ENCODE measurements around the gene CWF19L2.
"Not testable (repeated sequence)": the region's sequence is repeated elsewhere in the genome, so short reads cannot be mapped to it uniquely, and the experiment has no call there.

The CWF19L2 gene

DNA sequence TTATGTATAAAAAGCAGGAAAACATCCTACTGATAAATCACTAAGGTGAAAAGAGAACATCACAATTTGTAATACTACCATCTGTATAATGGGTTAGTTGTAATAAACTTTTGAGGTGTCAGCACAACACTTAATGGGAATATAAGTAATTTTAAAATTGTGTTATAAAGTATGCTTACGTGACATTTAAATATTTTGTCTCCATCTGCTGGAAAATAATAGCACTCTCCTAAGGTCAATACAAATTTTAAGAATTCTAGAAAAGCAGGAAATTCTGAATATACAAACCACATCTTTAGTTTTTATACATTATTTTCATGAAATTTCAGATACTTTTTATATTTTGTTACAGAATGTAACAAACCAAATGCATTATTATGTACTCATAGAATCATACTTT lies 19.5 kb downstream of the CWF19L2 start:
- DNase-seq (ENCODE audit: low read depth in 3 of 3) = no peak

DNA sequence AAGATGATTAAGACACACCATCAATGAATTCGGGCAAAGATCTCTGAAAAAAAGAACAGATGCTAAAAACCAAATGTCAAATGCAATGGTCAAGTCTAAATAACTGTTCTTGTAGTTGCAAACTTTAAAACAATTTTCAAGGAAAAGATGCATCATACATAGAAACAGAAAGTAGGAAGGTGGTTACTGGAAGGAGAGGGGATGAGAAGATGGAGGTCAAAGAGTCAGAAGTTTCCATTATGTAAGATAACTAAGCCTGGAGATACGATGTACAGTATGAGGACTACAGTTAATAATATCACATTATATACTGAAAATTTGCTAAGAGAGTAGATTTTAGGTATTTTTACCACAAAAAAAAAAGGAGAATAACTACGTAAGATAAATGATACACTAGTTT lies 27.1 kb downstream of the CWF19L2 start:
- no peak for DNase-seq (ENCODE audit: low read depth in 3 of 3)

DNA sequence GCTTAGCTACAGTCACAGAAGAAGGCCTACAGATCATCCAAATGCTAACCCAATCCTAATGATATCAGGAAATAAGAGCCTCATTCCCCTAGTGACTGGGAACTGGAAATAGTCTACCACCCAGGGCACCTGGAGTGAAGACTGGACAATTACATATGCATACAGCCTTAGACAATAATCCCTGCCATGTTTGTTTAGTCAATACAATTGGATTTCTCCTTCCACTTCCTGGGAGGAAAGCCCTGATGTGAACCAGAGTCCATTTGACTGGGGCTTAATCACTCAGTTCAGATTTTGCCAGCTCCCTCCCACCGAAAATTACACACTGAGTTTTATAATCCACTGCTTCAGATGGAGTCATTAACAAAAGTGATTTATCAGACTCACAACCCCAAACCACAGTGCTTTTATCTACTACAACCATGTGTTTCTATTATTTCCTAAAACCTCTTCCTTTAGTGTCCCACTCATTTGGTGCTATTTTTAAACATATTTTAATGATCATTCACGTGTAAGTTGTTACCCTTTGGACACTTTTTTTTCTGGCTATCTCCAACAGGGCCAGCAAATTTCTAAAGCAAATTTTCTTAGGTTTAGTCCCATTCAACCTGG lies 29.9 kb downstream of the CWF19L2 start:
- DNase-seq (ENCODE audit: low read depth in 3 of 3) = no peak

DNA sequence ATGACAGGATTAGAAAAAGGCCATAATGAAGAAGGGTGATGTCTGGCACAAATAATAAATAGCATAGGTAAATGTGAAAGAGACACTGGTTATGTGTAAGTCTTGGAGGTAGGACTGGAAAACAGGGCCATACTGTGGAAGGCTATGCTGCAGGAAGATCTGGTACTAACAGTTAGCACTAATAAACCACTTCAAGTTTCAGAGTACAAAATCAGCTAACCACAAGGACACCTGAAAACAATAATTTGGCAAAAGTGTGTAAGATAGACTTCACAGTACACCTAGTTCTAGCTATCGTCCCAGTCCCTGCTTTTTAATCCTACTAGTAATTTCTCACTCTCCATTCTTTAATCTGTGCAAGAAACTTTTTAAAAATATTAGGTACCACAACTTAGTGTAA lies 44.3 kb downstream of the CWF19L2 start:
- no peak for DNase-seq (ENCODE audit: low read depth in 3 of 3)

DNA sequence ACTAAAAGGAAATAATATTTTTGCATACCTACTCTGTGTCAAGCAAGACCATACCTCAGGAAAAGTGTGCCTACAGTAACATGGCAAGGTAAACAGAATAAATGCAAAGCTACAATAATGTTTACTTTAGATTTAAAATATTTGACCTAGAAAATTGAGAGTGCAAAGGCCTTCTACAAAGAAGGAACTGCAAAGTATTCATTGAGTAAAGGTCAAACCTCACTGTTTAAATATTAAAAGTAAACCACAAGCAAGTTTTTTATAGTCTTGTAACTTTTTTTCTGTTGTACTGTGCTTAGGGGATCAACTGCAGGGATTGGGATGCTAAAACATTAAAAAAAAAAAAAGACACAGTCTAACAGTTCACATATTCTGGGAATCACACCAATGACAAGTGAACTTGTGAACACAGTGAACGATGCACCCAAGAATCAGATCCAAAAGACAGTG lies 48.8 kb downstream of the CWF19L2 start:
- DNase-seq (ENCODE audit: low read depth in 3 of 3) = no peak

DNA sequence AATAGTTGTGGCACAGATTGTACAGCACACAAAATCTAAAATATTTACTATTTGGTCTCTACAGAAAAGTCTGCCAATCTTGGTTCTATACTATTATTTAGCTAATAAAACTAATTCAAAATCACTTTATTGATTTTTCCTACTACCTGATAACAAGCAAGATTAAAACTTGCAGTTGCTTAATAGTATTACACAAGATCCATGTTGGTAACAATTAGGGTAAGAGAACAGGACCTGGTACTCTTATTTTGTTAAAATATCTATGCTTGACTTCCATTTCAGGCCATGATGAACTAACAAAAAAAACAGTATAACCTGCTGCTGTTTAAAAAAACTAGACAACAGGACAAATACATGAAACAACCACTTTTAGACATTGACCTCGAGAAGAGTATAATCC lies 52.4 kb downstream of the CWF19L2 start:
- no peak for DNase-seq (ENCODE audit: low read depth in 3 of 3)

DNA sequence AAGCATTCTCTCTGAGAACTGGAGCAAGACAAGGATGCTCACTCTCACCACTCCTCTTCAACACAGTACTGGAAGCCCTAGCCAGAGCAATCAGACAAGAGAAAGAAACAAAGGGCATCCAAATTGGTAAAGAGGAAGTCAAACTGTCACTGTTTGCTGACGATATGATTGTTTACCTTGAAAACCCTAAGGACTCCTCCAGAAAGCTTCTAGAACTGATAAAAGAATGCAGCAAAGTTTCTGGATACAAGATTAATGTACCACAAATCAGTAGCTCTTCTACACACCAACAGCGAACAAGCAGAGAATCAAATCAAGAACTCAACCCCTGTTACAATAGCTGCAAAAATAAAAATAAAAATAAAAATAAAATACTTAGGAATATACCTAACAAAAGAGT lies 56.5 kb downstream of the CWF19L2 start:
- DNase-seq (ENCODE audit: low read depth in 3 of 3) = not testable (repeated sequence)

DNA sequence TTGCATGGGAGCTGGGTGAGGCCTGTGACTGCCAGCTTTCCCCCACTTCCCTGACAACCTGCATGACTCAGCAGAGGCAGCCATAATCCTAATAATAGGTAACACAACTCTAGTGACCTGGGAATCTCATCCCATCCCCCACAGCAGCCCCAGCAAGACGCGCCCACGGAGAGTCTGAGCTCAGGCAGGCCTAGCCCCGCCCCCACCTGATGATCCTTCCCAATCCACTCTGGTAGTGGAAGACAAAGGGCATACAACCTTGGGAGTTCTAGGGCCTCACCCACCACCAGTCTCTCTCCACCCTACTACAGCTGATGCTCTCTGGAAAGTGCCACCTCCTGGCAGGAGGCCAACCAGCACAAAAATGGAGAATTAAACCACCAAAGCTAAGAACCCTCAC lies 60.3 kb downstream of the CWF19L2 start:
- DNase-seq (ENCODE audit: low read depth in 3 of 3) = no peak

DNA sequence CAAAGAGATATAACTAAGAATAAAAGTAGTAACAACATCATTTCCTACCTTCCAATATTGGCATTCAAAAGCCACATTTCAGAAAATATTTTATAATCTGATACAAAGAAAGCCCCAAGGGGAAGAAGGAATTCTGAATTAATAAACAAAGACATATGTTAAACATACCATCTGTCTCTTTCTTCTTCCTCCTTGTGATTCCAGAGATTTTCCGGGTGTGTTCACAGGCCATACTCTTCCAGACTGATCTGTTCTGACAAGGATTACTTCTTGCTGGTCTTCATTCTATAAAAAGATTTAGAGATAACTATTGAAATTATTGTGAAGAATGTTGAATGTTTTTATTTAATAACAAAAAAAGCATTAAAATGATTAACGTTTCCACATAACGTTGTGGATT lies 65.0 kb downstream of the CWF19L2 start:
- DNase-seq (ENCODE audit: low read depth in 3 of 3) = no peak

DNA sequence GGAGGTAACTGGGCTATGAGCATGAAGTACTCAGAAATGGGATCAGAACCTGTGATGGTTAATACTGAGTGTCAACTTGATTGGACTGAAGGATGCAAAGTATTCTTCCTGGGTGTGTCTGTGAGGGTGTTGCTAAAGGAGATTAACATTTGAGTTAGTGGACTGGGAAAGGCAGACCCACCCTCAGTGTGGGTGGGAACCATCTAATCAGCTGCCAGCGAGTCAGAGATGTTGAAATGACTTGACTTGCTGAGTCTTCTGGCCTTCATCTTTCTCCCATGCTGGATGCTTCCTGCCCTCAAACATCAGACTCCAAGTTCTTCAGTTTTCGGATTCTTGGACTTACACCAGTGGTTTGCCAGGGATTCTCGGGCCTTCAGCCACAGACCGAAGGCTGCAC lies 66.9 kb downstream of the CWF19L2 start:
- not testable (repeated sequence) for DNase-seq (ENCODE audit: low read depth in 3 of 3)

DNA sequence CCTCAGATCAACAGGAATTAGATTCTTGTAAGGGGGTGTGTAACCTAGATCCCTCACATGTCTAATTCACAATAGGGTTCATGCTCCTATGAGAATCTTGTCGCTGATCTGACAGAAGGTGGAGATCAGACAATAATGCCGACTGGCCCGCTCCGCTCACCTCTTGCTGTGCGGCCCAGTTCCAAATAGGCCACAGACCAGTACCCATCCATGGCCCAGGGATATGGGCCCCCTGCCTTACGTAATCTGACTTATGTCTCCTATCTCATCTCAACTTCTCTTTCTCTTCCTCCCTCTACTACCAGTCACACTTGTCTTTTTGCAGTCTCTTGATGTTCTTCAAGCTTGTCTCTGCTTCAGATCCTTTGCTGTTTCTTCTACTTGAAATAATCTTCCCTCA lies 70.0 kb downstream of the CWF19L2 start:
- DNase-seq (ENCODE audit: low read depth in 3 of 3) = no peak

DNA sequence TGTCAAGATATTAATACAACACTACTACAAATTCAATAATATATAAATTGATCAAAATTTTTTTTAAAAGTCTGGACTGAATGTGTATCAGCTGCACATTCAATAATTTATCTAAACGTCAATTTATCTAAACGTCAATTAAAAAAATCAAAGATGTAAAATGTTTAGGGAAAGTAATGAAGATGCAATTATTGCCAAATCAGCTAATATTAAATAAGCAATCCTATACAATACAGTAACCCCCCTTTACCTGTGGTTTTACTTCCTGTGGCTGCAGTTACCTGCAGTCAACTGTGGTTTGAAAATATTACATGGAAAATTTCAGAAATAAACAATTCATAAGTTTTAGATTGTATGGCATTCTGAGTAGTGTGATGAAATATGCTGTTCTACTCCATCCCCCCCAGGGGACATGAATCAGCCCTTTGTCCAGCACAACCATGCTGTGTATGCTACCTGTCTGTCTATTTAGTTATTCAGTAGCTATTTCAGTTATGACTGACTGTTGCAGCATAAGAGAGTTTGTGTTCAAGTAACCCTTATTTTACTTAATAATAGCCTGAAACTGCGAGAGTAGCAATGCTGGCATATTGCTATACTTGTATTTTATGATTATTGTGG lies 72.2 kb downstream of the CWF19L2 start:
- no peak for DNase-seq (ENCODE audit: low read depth in 3 of 3)

DNA sequence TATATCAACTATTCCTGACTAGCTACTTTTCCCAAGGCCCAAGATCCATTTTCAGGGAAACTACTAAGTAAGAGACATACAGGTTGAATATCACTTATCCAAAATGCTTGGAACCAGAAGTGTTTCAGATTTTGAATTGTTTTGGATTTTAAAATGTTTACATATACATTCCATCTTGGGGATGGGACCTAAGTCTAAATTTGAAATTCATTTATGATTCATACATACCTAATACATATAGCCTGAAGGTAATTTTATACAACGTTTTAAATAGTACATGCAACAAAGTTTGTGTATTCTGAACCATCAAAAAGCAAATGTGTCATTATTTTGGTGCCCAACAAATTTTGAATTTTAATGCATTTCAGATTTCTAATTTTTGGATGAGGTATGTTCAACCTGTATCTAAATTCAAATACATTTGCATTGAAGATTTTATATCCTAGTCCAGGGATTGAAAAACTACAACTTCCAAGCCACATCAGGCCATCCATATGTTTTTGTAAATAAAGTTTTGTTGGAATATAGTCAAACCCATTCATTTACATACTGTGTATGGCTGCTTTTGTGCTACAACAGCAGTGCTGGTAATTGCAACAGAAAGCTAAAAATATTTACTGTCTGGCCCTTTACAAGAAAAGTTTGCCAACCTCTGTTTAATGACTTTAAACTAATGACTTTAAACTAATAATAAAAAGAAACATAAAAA lies 73.3 kb downstream of the CWF19L2 start:
- no peak for DNase-seq (ENCODE audit: low read depth in 3 of 3)

DNA sequence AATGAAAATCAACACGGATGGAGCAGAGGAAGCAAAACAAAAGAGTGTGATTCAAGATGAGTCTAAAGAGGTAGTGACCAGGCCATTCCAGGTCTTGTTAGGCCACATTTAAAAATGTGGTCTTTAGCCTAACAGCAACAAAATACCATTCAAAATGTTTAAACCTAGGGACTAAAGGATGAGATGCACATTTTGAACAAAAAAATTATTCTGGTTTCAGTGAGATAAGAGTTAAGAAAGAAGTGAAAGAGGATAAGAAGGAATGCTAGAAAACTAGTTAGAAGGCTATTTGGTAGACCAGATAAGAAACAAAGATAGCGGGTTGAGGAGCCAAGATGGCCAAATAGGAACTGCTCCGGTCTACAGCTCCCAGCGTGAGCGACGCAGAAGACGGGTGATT lies 85.2 kb downstream of the CWF19L2 start:
- no peak for DNase-seq (ENCODE audit: low read depth in 3 of 3)

DNA sequence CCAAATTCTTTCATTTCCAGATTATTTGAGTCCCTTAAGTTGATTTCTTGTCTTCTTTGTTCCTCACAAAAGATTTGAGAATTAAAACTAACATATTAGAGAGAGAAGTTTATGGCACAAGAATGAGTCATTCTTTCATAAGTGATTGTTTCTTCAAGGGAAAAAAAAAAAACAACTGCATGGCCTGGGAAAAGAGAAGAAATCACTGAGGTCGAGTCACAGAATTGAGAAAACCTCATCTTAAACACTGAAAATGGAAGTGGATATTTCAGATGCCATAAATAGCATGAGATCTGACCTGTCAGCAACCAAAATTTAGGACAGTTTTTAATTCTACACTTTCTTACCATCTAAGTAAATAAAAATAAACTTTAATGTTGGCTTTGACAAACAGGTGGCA lies 87.2 kb downstream of the CWF19L2 start:
- DNase-seq (ENCODE audit: low read depth in 3 of 3) = no peak

DNA sequence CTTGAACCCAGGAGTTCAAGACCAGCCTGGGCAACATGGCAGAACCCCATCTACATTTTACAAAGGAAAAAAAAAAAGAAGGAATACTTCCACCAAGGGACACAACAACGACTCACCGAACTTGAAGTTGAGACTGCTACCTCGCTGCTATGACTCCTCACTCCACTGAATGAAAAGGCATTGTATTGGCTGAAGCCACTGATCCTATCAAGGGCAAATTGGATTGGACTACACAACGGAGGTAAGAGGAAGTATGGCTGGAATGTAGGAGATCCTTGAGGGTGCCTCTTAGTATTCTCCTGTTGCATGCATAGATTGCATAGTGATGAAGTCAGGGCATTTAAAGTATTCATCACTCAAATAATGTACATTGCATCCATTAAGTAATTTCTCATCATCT lies 97.9 kb downstream of the CWF19L2 start:
- no peak for DNase-seq (ENCODE audit: low read depth in 3 of 3)

DNA sequence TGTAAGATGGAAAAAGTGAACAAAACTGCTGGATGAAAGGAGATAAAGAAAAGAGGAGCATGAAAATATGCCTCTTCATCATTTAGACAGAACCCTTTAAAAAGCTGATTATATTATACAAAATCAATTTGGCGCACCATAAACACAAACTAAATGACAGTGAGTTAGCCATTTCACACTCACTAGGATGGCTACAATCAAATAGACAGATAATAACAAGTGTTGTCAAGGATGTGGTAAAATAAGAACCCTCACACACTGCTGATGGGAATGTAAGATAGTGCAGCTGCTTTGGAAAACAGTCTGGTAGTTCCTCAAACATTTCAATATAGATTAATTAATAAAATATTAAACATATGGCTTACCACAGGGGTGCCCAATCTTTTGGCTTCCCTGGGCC lies 99.7 kb downstream of the CWF19L2 start:
- no peak for DNase-seq (ENCODE audit: low read depth in 3 of 3)

DNA sequence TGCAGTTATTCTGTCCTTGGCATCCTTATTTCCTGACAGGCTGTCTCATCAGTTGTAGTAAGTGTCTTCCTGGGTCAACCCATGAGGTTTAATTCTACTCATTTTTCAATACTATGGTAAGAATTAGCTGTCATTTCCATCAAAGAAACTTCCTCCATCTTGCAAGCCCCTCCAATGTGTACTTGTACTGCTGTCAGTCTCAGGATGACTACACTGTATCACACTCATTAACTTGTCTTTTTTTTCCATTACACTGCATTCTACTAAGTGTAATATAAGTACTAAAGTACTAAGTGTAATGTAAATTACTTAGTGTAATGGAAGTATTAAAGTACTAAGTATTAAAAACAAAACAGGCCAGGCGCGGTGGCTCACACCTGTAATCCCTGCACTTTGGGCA lies 102.8 kb downstream of the CWF19L2 start:
- no peak for DNase-seq (ENCODE audit: low read depth in 3 of 3)

DNA sequence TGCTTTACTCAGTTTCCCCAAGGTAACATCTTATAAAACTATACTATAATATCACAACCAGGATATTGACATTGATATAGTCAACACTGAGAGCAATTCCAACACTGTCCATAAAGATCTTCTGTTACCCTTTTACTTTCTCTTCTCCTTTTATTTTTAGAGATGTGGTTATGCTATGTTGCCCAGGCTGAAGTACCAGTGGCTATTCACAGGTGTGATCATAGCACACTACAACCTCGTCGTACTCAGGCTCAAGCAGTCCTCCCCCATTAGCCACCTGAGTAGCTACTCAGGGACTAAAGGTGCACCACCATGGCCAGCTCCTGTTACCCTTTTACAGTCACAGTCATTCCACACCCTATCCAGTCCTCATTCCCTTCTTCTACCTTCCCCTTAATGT lies 119.7 kb downstream of the CWF19L2 start:
- DNase-seq (ENCODE audit: low read depth in 3 of 3) = no peak

DNA sequence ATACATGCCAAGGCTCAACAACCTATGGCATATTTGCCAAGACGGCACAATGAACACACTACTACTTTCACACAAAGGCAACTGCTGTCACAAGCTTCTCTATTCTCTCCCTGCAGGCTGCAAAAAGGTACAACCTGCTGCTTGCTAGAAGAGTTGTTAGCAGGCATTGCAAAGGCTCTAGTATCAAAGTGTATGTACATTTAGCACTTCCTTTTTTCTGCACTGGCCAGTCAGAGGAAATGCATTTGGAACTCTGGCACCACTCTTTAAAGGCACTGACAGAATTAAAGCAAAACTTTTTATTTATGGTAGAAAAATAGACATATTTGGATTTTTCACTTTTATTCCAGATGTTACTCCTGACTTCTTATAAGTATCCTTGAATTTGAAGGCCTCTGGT lies 125.9 kb downstream of the CWF19L2 start:
- DNase-seq (ENCODE audit: low read depth in 3 of 3) = no peak

DNA sequence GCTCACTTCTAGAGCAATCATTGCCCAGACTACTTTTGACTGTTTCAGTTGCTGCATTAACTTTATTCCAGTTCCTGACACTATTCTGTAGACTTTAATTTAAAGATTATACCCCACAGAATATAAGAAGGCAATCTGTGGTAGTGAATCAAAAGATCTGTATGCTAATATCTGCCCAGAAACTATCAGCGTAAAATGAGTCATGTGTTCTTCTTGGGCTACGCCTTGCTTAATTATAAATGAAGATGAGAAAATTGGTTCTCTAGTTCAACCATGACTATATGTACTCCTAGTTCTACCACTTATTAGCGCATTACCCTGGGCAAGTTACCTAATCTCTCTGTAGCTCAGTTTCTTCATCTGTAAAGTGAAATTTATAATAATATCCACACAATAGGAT lies 128.5 kb downstream of the CWF19L2 start:
- no peak for DNase-seq (ENCODE audit: low read depth in 3 of 3)

DNA sequence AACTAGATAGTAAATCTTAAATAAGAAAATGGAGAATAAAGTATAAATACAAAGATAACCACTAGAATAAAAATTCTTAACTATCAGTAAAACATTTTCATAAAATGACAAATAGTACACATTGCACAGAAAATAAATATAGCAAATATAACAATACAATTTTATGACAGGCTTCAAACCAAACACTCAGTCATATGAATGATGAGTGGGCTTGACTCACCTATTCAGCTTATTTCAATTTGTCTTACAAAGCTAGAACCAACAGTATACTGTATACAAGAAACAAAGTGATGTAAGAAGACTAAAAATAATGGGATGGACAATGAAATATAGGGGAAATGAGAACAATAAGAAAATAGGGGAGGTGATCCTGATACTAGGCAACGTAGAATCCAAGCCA lies 141.2 kb downstream of the CWF19L2 start:
- DNase-seq (ENCODE audit: low read depth in 3 of 3) = no peak

DNA sequence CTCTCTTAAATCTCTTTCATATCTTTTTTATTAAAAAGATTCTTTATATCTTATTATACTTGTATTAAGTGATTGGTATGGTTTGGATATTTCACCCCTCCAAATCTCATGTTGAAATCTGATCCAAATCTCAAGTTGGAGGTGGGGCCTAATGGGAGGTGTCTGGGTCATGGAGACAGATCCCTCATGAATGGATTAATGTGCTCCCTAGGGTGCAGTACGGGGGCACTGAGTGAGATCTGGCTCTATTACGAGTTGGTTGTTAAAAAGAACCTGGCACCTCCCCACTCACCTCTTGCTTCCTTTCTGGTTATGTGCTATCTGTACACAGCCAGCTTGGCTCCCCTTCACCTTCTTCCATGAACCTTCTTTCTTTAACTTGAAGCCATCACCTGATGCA lies 149.6 kb downstream of the CWF19L2 start:
- no peak for DNase-seq (ENCODE audit: low read depth in 3 of 3)

Measured in stimulated activated CD4-positive, alpha-beta T cell treated with anti-CD3 and anti-CD28 coated beads, TNF-alpha, amount 100 ng/mL, for 48 hours (primary cell).